ENCODE measurements around the gene LGMN.

- TF ChIP-seq YY1 (IDR thresholded peaks at IDR 0.05; ENCODE audit: insufficient read depth, insufficient read length) (no peak), ZNF274 (IDR thresholded peaks at IDR 0.05; ENCODE audit: low read depth, low read length) (no peak), SUZ12 (IDR thresholded peaks at IDR 0.05; ENCODE audit: extremely low read depth, insufficient read depth, insufficient read length) (no peak)
Measured at GRCh38 chr14:92693998-92694795, 54.2 kb downstream of the LGMN start.

Data from NT2/D1 (cell line).